HUES48 (cell line): Measurements from ENCODE around the gene PCDH12.

Experiments
- H3K27ac ChIP-seq: one replicate; pipeline ENCODE4 v1.7.0; 2013; ENCODE audit warnings: low read depth, low read length, inconsistent platforms
- H3K27me3 ChIP-seq: 2 replicates; pipeline ENCODE4 v1.6.1; 2013; ENCODE audit warnings: mild to moderate bottlenecking, low read length; ENCODE audit not compliant: control insufficient read depth, insufficient read depth
- H3K36me3 ChIP-seq: 2 replicates; pipeline ENCODE4 v1.6.1; 2013; ENCODE audit warnings: low read length; ENCODE audit not compliant: control insufficient read depth, insufficient read depth
- H3K4me1 ChIP-seq: 2 replicates; pipeline ENCODE4 v1.6.1; 2013; ENCODE audit warnings: mild to moderate bottlenecking, low read length; ENCODE audit not compliant: control insufficient read depth, insufficient read depth
- H3K4me3 ChIP-seq: 2 replicates; pipeline ENCODE4 v1.5.1; 2013; ENCODE audit warnings: mild to moderate bottlenecking, low read depth, low read length
- H3K9ac ChIP-seq: 2 replicates; pipeline ENCODE4 v1.6.1; 2013; ENCODE audit warnings: mild to moderate bottlenecking, low read depth, low read length, moderate library complexity
- H3K9me3 ChIP-seq: 2 replicates; pipeline ENCODE4 v1.6.1; 2013; ENCODE audit warnings: low read length; ENCODE audit not compliant: control insufficient read depth, insufficient read depth

The PCDH12 gene

GRCh38 chr5:141906517-141906916 lies 51.5 kb downstream of the PCDH12 start:
- Histone ChIP-seq H3K27me3 (no peaks in the 10 kb centered on the region), H3K27ac (no peak overlapping the region), H3K36me3 (no peaks in the 10 kb centered on the region), H3K9ac (no peak overlapping the region), H3K9me3 (no peaks in the 10 kb centered on the region), H3K4me1 (0 out of 2 replicates have a peak, but pooled peaks cover 3% of the 10 kb centered on the region), H3K4me3 (no peak overlapping the region)

GRCh38 chr5:141904551-141904950 lies 53.5 kb downstream of the PCDH12 start:
- Histone ChIP-seq H3K36me3 (no peaks in the 10 kb centered on the region), H3K4me1 (0 out of 2 replicates have a peak, but pooled peaks cover 3% of the 10 kb centered on the region), H3K4me3 (no peak overlapping the region), H3K27ac (no peak overlapping the region), H3K9ac (no peak overlapping the region), H3K27me3 (no peaks in the 10 kb centered on the region), H3K9me3 (no peaks in the 10 kb centered on the region)

- no peaks in the 10 kb centered on the region for H3K27me3 ChIP-seq
- H3K9me3 ChIP-seq = no peaks in the 10 kb centered on the region
- no peak overlapping the region for H3K9ac ChIP-seq
- no peaks in the 10 kb centered on the region for H3K36me3 ChIP-seq
- H3K4me3 ChIP-seq = no peak overlapping the region
- H3K4me1 ChIP-seq = 0 out of 2 replicates have a peak, but pooled peaks cover 3% of the 10 kb centered on the region
- no peak overlapping the region for H3K27ac ChIP-seq
Observed at GRCh38 chr5:141903261-141903660, 54.7 kb downstream of the PCDH12 start.

- Histone ChIP-seq H3K9ac (no peak overlapping the region), H3K9me3 (no peaks in the 10 kb centered on the region), H3K27me3 (no peaks in the 10 kb centered on the region), H3K4me1 (0 out of 2 replicates have a peak, but pooled peaks cover 3% of the 10 kb centered on the region), H3K4me3 (no peak overlapping the region), H3K36me3 (no peaks in the 10 kb centered on the region), H3K27ac (no peak overlapping the region)
Observed at GRCh38 chr5:141902015-141902814, 55.8 kb downstream of the PCDH12 start.

GRCh38 chr5:141898448-141899049 lies 59.5 kb downstream of the PCDH12 start:
- no peaks in the 10 kb centered on the region for H3K36me3 ChIP-seq
- H3K4me1 ChIP-seq = 0 out of 2 replicates have a peak, but pooled peaks cover 3% of the 10 kb centered on the region
- H3K27ac ChIP-seq = no peak overlapping the region

GRCh38 chr5:141897425-141897824 lies 60.6 kb downstream of the PCDH12 start:
- Histone ChIP-seq H3K27me3 (no peaks in the 10 kb centered on the region), H3K9ac (no peak overlapping the region)

More at GRCh38 chr5:141898448-141899049, 59.5 kb downstream of the PCDH12 start:
- Histone ChIP-seq H3K9me3 (no peaks in the 10 kb centered on the region), H3K9ac (no peak overlapping the region), H3K4me3 (no peak overlapping the region), H3K27me3 (no peaks in the 10 kb centered on the region)

More at GRCh38 chr5:141897425-141897824, 60.6 kb downstream of the PCDH12 start:
- no peaks in the 10 kb centered on the region for H3K4me1 ChIP-seq
- H3K9me3 ChIP-seq = no peaks in the 10 kb centered on the region
- H3K4me3 ChIP-seq = no peak overlapping the region
- H3K27ac ChIP-seq = no peak overlapping the region
- no peaks in the 10 kb centered on the region for H3K36me3 ChIP-seq
